Mesenchymal stem cell (in vitro differentiated cells and primary cell): ENCODE data around the gene RANBP2.

Experiments used
- DNase-seq: peaks from one replicate; pipeline ENCODE4 v3.0.0-alpha.2; 2013
- H2AFZ ChIP-seq: one replicate; pipeline ENCODE4 v1.6.1; 2013; ENCODE audit warnings: low read depth, mild to moderate bottlenecking, control low read depth, inconsistent platforms, low read length, moderate library complexity
- H2AK5ac ChIP-seq: 2 replicates; pipeline ENCODE4 v1.6.1; 2013; ENCODE audit warnings: low read length, moderate library complexity, mild to moderate bottlenecking, inconsistent platforms; ENCODE audit not compliant: severe bottlenecking
- H2BK120ac ChIP-seq: one replicate; pipeline ENCODE4 v1.6.1; 2013; ENCODE audit warnings: low read depth, mild to moderate bottlenecking, inconsistent platforms, low read length, moderate library complexity
- H2BK12ac ChIP-seq, 2 experiments: one replicate each; pipeline ENCODE4 v1.6.1; 2013; ENCODE audit warnings: inconsistent platforms in 2 of 2, low read length in 2 of 2, mild to moderate bottlenecking in 2 of 2, moderate library complexity in 2 of 2, control low read depth in 1 of 2
- H2BK15ac ChIP-seq: one replicate; pipeline ENCODE4 v1.6.1; 2013; ENCODE audit warnings: mild to moderate bottlenecking, low read depth, inconsistent platforms; ENCODE audit not compliant: poor library complexity, severe bottlenecking
- H2BK5ac ChIP-seq: 2 replicates; pipeline ENCODE4 v1.6.1; 2013; ENCODE audit warnings: low read depth, mild to moderate bottlenecking, low read length, control low read depth, inconsistent platforms; ENCODE audit not compliant: poor library complexity, severe bottlenecking
- H3K14ac ChIP-seq, 2 experiments: one replicate each; pipeline ENCODE4 v1.6.1; 2013; ENCODE audit warnings: inconsistent platforms in 2 of 2, low read length in 2 of 2, control low read depth in 1 of 2, mild to moderate bottlenecking in 1 of 2, moderate library complexity in 1 of 2
- H3K18ac ChIP-seq, 2 experiments: one replicate each; pipeline ENCODE4 v1.6.1; 2013; ENCODE audit warnings: inconsistent platforms in 2 of 2, low read length in 2 of 2, control low read depth in 1 of 2, low read depth in 1 of 2, mild to moderate bottlenecking in 1 of 2
- H3K23ac ChIP-seq, 2 experiments: one replicate each; pipeline ENCODE4 v1.6.1; 2013; ENCODE audit warnings: inconsistent platforms in 2 of 2, low read length in 2 of 2, mild to moderate bottlenecking in 2 of 2, moderate library complexity in 2 of 2, control low read depth in 1 of 2
- H3K27ac ChIP-seq: 2 replicates; pipeline ENCODE4 v1.5.1; 2013; ENCODE audit warnings: mild to moderate bottlenecking, moderate library complexity, low read length, control low read depth, inconsistent platforms; ENCODE audit not compliant: poor library complexity, severe bottlenecking
- H3K27me3 ChIP-seq, 2 experiments: 2 replicates each; pipeline versions ENCODE4 v1.6.1 to v1.7.0; 2013; ENCODE audit warnings: low read length in 2 of 2, mild to moderate bottlenecking in 2 of 2, moderate library complexity in 2 of 2, control low read depth in 1 of 2, inconsistent platforms in 1 of 2; ENCODE audit not compliant: control insufficient read depth in 1 of 2, insufficient read depth in 1 of 2
- H3K36me3 ChIP-seq, 2 experiments: 2 replicates each; pipeline versions ENCODE4 v1.6.1 to v1.7.0; 2013; ENCODE audit warnings: low read length in 2 of 2, control low read depth in 1 of 2, inconsistent platforms in 1 of 2, low read depth in 1 of 2, mild to moderate bottlenecking in 1 of 2; ENCODE audit not compliant: insufficient read depth in 2 of 2, control insufficient read depth in 1 of 2
- H3K4ac ChIP-seq, 2 experiments: one replicate each; pipeline ENCODE4 v1.6.1; 2013; ENCODE audit warnings: inconsistent platforms in 2 of 2, low read length in 2 of 2, mild to moderate bottlenecking in 2 of 2, moderate library complexity in 2 of 2, control low read depth in 1 of 2, low read depth in 1 of 2
- H3K4me1 ChIP-seq: 2 replicates; pipeline ENCODE4 v1.6.1; 2013; ENCODE audit warnings: low read depth, low read length, control low read depth; ENCODE audit not compliant: control insufficient read depth, insufficient read depth
- H3K4me2 ChIP-seq: 2 replicates; pipeline ENCODE4 v1.6.1; 2013; ENCODE audit warnings: low read length, mild to moderate bottlenecking, inconsistent platforms; ENCODE audit not compliant: poor library complexity, severe bottlenecking
- H3K4me3 ChIP-seq, 2 experiments: 2 replicates each; pipeline versions ENCODE4 v1.5.1 to v1.7.0; 2013; ENCODE audit warnings: low read length in 2 of 2, mild to moderate bottlenecking in 2 of 2, control low read depth in 1 of 2, low read depth in 1 of 2; ENCODE audit not compliant: insufficient read depth in 1 of 2
- H3K79me1 ChIP-seq: replicated peaks from 2 replicates; pipeline ENCODE4 v1.6.1; 2013; ENCODE audit warnings: mild to moderate bottlenecking, control low read depth, low read length, inconsistent platforms; ENCODE audit not compliant: poor library complexity, severe bottlenecking
- H3K9ac ChIP-seq: 2 replicates; pipeline ENCODE4 v1.7.0; 2013; ENCODE audit warnings: mild to moderate bottlenecking, low read length, moderate library complexity
- H3K9me3 ChIP-seq: 2 replicates; pipeline ENCODE4 v1.7.0; 2013; ENCODE audit warnings: mild to moderate bottlenecking, low read length; ENCODE audit not compliant: control insufficient read depth
- H4K8ac ChIP-seq: one replicate; pipeline ENCODE4 v1.6.1; 2013; ENCODE audit warnings: inconsistent platforms, mild to moderate bottlenecking, low read length, moderate library complexity
- H4K91ac ChIP-seq: one replicate; pipeline ENCODE4 v1.6.1; 2013; ENCODE audit warnings: mild to moderate bottlenecking, low read length, inconsistent platforms
- WGBS: methylation state at CpG from one replicate; pipeline ENCODE4 v1.1.7; 2013; ENCODE audit warnings: mixed read lengths; 5-methylcytosine and 5-hydroxymethylcytosine counted together

RANBP2 gene

GRCh38 chr2:108813732-108814131 is 94.5 kb downstream of the RANBP2 start:
- Histone ChIP-seq H3K27me3 (no peaks in the 10 kb centered on the region), H3K14ac (no peak overlapping the region), H2BK120ac (no peak overlapping the region), H2BK15ac (no peak overlapping the region), H3K4ac (no peak overlapping the region), H4K8ac (no peak overlapping the region), H3K79me1 (peaks cover 14% of the 10 kb centered on the region), H2BK12ac (no peak overlapping the region), H3K9me3 (peaks cover 15% of the 10 kb centered on the region), H3K4me3 (no peak overlapping the region), H3K18ac (no peak overlapping the region), H3K27ac (no peak overlapping the region), H2AK5ac (no peak overlapping the region), H2BK5ac (no peak overlapping the region), H4K91ac (no peak overlapping the region), H3K9ac (no peak overlapping the region), H3K36me3 (peaks cover 16 to 44% of the 10 kb centered on the region in 2 experiments), H2AFZ (no peak overlapping the region), H3K23ac (no peak overlapping the region), H3K4me1 (no peaks in the 10 kb centered on the region), H3K4me2 (no peak overlapping the region)
- WGBS, result 97% methylated on average over 1 of the region's 1 CpG
- no peak for DNase-seq

- Histone ChIP-seq H4K91ac (no peak overlapping the region), H3K9ac (no peak overlapping the region), H3K27ac (no peak overlapping the region), H2BK15ac (no peak overlapping the region), H3K4me2 (no peak overlapping the region), H4K8ac (no peak overlapping the region), H2BK120ac (no peak overlapping the region), H3K4me1 (no peaks in the 10 kb centered on the region), H3K4me3 (no peak overlapping the region), H3K23ac (no peak overlapping the region), H3K14ac (no peak overlapping the region), H3K27me3 (no peaks in the 10 kb centered on the region), H3K79me1 (peaks cover 10% of the 10 kb centered on the region), H2BK12ac (no peak overlapping the region), H2AK5ac (no peak overlapping the region), H2BK5ac (no peak overlapping the region), H3K4ac (no peak overlapping the region), H2AFZ (no peak overlapping the region), H3K18ac (no peak overlapping the region), H3K36me3 (peaks cover 20 to 44% of the 10 kb centered on the region in 2 experiments), H3K9me3 (peaks cover 25% of the 10 kb centered on the region)
- WGBS, result 100% methylated on average over 2 of the region's 2 CpGs
- DNase-seq, result no peak
Observed at GRCh38 chr2:108820482-108820881, 101.2 kb downstream of the RANBP2 start.

- Histone ChIP-seq H3K27ac (no peak overlapping the region), H3K9ac (no peak overlapping the region), H3K23ac (no peak overlapping the region), H3K14ac (no peak overlapping the region), H3K9me3 (peaks cover 22% of the 10 kb centered on the region), H2BK120ac (no peak overlapping the region), H3K4ac (no peak overlapping the region), H2BK15ac (no peak overlapping the region), H3K79me1 (peaks cover 4% of the 10 kb centered on the region), H3K4me3 (no peak overlapping the region), H3K18ac (no peak overlapping the region), H2AK5ac (no peak overlapping the region), H4K91ac (no peak overlapping the region), H3K36me3 (peaks cover 7 to 20% of the 10 kb centered on the region in 2 experiments), H3K27me3 (no peaks in the 10 kb centered on the region), H3K4me1 (no peaks in the 10 kb centered on the region), H2AFZ (no peak overlapping the region), H3K4me2 (no peak overlapping the region), H2BK12ac (no peak overlapping the region), H2BK5ac (no peak overlapping the region), H4K8ac (no peak overlapping the region)
- no peak for DNase-seq
- WGBS, result 88% methylated on average over 1 of the region's 1 CpG
Observed at GRCh38 chr2:108823286-108823685, 104.0 kb downstream of the RANBP2 start.

- H3K79me1 ChIP-seq, result no peaks in the 10 kb centered on the region
- H3K4ac ChIP-seq, result no peak overlapping the region
- no peak overlapping the region for H2AK5ac ChIP-seq
- H2BK15ac ChIP-seq, result no peak overlapping the region
- peaks cover 13% of the 10 kb centered on the region for H3K9me3 ChIP-seq
- H3K4me1 ChIP-seq, result no peaks in the 10 kb centered on the region
- H2AFZ ChIP-seq, result no peak overlapping the region
- H3K27me3 ChIP-seq, result no peaks in the 10 kb centered on the region
- H3K4me3 ChIP-seq, result no peak overlapping the region
- no peak overlapping the region for H3K4me2 ChIP-seq
- H4K91ac ChIP-seq, result no peak overlapping the region
- H3K23ac ChIP-seq, result no peak overlapping the region
- H3K27ac ChIP-seq, result no peak overlapping the region
- peaks cover 3 to 9% of the 10 kb centered on the region in 2 experiments for H3K36me3 ChIP-seq
- no peak for DNase-seq
- no peak overlapping the region for H2BK12ac ChIP-seq
- H3K14ac ChIP-seq, result no peak overlapping the region
- H2BK120ac ChIP-seq, result no peak overlapping the region
- H2BK5ac ChIP-seq, result no peak overlapping the region
- no peak overlapping the region for H3K18ac ChIP-seq
- H3K9ac ChIP-seq, result no peak overlapping the region
- no peak overlapping the region for H4K8ac ChIP-seq
- WGBS, result 91% methylated on average over 5 of the region's 5 CpGs
Observed at GRCh38 chr2:108824316-108825070, 105.2 kb downstream of the RANBP2 start.
